ENCODE measurements around the gene KCNK18. TPM values are rescaled to one million over a fixed set of nuclear protein-coding genes. Genes with fewer than 3 reads are reported as not detected.
A peak's percentile ranks its signal among the peaks of the same experiment; 100 is the strongest.

Gene KCNK18
- total and polyA plus RNA-seq, 2 of the 8 experiments (the other 6 are each of a cell fraction or from before 2014, with no cell fraction given) = not detected

DNA sequence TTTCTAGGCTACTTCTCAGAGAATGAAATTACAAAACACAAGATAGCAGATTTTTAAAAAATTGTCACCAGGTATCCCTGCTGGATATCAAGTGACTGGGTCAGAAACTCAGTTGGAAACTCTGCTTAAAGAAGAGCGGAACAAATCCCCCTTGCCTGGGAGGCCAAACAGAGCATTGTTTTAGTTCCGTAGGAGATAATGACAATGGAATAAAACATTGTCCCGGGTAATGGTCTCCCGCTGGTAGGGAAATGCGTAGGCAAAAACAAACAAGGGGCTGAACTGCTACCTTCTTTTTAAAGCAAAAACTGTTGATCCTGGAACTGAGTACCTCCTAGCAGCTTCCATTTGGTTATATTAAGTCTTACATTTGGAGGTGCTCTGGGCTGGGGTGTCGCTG is 37.9 kb upstream of the KCNK18 start (continued):
- TF ChIP-seq, protein P1, sequence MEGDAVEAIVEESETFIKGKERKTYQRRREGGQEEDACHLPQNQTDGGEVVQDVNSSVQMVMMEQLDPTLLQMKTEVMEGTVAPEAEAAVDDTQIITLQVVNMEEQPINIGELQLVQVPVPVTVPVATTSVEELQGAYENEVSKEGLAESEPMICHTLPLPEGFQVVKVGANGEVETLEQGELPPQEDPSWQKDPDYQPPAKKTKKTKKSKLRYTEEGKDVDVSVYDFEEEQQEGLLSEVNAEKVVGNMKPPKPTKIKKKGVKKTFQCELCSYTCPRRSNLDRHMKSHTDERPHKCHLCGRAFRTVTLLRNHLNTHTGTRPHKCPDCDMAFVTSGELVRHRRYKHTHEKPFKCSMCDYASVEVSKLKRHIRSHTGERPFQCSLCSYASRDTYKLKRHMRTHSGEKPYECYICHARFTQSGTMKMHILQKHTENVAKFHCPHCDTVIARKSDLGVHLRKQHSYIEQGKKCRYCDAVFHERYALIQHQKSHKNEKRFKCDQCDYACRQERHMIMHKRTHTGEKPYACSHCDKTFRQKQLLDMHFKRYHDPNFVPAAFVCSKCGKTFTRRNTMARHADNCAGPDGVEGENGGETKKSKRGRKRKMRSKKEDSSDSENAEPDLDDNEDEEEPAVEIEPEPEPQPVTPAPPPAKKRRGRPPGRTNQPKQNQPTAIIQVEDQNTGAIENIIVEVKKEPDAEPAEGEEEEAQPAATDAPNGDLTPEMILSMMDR (IDR thresholded peaks at IDR 0.05; ENCODE audit: control extremely low read depth in 1 of 3, insufficient read depth in 1 of 3, low read depth in 1 of 3, low read length in 3 of 3) = no peak
- no peak for TF ChIP-seq BACH1 (IDR thresholded peaks at IDR 0.05; ENCODE audit: low read length)
- no peak for TF ChIP-seq POLR2A (IDR thresholded peaks at IDR 0.05; ENCODE audit: control extremely low read depth in 1 of 2, low read depth in 2 of 2, low read length in 2 of 2)
- no peak for TF ChIP-seq JUND (IDR thresholded peaks at IDR 0.05; ENCODE audit: low read length)
- no peak for TF ChIP-seq SAP30 (IDR thresholded peaks at IDR 0.05; ENCODE audit: insufficient read depth, insufficient replicate concordance, low read length)
- no peak for TF ChIP-seq CHD1 (IDR thresholded peaks at IDR 0.05; ENCODE audit: low read depth, low read length)
- TF ChIP-seq YY1 (IDR thresholded peaks at IDR 0.05; ENCODE audit: low read depth, low read length) = 0 out of 2 replicates have a peak, but pooled peaks have one; percentile 6
- peak; percentile 86 for TF ChIP-seq SP1 (IDR thresholded peaks at IDR 0.05; ENCODE audit: low read depth, low read length)
- no peak for TF ChIP-seq CHD2 (IDR thresholded peaks at IDR 0.05; ENCODE audit: low read length)
- no peak for TF ChIP-seq SP4 (IDR thresholded peaks at IDR 0.05; ENCODE audit: low read length)
- no peak for TF ChIP-seq CBX5 (IDR thresholded peaks at IDR 0.05; ENCODE audit: low read depth, low read length)
- TF ChIP-seq FOSL1 (IDR thresholded peaks at IDR 0.05; ENCODE audit: insufficient read depth, low read depth, low read length) = no peak
- no peak for TF ChIP-seq RBBP5 (IDR thresholded peaks at IDR 0.05; ENCODE audit: borderline replicate concordance, low read depth, low read length)
- TF ChIP-seq BRCA1 (IDR thresholded peaks at IDR 0.05; ENCODE audit: low read depth, low read length) = no peak
- TF ChIP-seq, protein P2, sequence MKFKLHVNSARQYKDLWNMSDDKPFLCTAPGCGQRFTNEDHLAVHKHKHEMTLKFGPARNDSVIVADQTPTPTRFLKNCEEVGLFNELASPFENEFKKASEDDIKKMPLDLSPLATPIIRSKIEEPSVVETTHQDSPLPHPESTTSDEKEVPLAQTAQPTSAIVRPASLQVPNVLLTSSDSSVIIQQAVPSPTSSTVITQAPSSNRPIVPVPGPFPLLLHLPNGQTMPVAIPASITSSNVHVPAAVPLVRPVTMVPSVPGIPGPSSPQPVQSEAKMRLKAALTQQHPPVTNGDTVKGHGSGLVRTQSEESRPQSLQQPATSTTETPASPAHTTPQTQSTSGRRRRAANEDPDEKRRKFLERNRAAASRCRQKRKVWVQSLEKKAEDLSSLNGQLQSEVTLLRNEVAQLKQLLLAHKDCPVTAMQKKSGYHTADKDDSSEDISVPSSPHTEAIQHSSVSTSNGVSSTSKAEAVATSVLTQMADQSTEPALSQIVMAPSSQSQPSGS (IDR thresholded peaks at IDR 0.05; ENCODE audit: low read length) = 0 out of 2 replicates have a peak, but pooled peaks have one; percentile 73
- TF ChIP-seq SP2 (IDR thresholded peaks at IDR 0.05; ENCODE audit: low read length) = no peak
- no peak for TF ChIP-seq ZNF274 (IDR thresholded peaks at IDR 0.05; ENCODE audit: borderline replicate concordance, extremely low read depth, low read length)
- TF ChIP-seq TAF1 (IDR thresholded peaks at IDR 0.05; ENCODE audit: low read depth, low read length) = no peak
- TF ChIP-seq RNF2 (IDR thresholded peaks at IDR 0.05; ENCODE audit: borderline replicate concordance, low read depth, low read length, missing control alignments, poor library complexity, severe bottlenecking) = no peak
- no peak for TF ChIP-seq CEBPB (IDR thresholded peaks at IDR 0.05; ENCODE audit: low read depth, low read length)
- TF ChIP-seq EP300 (IDR thresholded peaks at IDR 0.05; ENCODE audit: borderline replicate concordance in 1 of 2, low read depth in 2 of 2, low read length in 2 of 2) = peak in 1 of 2 experiments; percentile 88; a peak in 1 of 3 replicates
- TF ChIP-seq TEAD4 (IDR thresholded peaks at IDR 0.05; ENCODE audit: low read depth, low read length) = 0 out of 2 replicates have a peak, but pooled peaks have one; percentile 39
- no peak for TF ChIP-seq JUN (IDR thresholded peaks at IDR 0.05; ENCODE audit: low read depth, low read length)

Measured in H1 (cell line).